Right forelimb (tissue), 1 donor: ENCODE measurements around the gene INPP5A.

Source experiments
- DNase-seq: peaks from one replicate; pipeline ENCODE4 v3.0.0-alpha.2; 2018

Gene INPP5A

DNA sequence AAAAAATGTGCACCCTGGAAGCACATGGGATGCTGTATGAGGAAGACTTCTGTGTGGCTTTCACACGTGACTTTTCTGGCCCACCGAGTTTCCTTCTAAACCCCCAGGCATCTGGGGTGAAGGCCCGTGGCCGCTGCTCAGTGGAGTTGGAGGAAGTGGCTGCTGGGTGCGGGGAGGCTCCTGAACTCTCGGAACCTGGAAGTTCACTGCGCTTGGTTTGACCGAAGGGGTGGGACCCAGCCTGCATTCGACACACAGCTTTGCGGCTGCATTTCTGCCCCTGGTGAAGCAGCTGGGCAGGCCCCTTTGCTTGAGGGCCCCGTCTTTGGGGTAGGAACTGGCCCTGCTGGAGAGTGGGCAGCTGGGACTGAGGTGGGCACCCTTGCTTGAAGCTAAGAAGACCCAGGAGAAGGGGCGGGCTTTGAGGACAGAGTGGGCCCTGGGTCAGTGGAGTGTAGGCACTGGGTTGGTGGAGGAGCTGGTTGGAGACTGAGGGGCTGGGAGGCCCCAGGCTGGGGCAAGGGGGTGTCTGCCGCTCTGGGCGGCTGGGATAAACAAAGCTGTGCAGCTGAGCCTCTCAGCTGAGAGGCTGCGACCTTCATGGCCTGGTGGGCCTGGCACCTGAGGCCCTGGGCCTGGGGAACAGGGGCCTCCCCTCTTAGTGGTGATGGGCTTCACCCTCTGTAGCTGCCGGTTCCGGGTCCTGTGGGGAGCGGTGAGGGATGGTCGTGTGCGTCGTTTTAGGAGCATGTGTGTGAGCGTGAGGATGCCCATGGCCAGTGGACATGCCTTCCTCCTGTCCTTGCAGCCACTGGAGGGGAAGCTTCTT, 78.0 kb downstream of the INPP5A start:
- peak; percentile 37 for DNase-seq

GRCh38 chr10:132616170-132616995, 78.8 kb downstream of the INPP5A start:
- peak; percentile 38 for DNase-seq

GRCh38 chr10:132616996-132617736, 79.6 kb downstream of the INPP5A start:
- peak; percentile 40 for DNase-seq

GRCh38 chr10:132617737-132618052, 80.1 kb downstream of the INPP5A start:
- peak; percentile 11 for DNase-seq

DNA sequence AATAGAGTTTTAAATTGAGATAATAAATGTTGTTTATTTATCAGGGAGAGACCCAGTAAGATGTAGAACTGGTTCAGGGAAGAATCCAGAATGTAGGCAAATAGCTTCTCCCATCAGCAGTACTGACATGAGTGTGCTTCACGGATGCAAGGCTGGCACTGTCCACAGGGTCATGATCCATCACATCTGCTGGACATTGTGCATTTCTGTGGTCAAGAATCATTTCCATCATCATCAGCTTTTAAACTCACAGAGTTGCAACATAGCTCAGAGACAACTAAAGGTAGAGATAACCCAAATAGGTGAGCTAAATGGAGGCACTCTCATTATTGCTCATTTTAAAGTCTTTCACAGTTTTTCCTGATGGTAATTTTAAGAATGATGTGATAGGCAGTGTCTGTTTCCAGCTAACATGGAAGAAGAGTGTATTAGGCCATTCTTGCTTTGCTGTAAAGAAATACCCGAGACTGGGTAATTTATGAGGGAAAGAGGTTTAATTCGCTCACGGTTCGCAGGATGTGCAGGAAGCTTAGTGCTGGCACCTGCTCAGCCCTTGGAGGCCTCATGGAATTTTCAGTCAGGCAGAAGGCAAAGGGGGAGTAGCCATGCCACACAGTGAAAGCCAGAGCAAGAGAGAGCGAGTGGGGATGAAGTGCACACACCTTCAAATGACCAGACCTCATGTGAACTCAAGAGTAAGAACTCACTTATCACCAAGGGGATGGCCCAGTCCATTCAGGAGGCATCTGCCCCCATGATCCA, 80.8 kb downstream of the INPP5A start:
- peak; percentile 10 for DNase-seq

GRCh38 chr10:132619927-132620326, 82.3 kb downstream of the INPP5A start:
- peak; percentile 5 for DNase-seq

DNA sequence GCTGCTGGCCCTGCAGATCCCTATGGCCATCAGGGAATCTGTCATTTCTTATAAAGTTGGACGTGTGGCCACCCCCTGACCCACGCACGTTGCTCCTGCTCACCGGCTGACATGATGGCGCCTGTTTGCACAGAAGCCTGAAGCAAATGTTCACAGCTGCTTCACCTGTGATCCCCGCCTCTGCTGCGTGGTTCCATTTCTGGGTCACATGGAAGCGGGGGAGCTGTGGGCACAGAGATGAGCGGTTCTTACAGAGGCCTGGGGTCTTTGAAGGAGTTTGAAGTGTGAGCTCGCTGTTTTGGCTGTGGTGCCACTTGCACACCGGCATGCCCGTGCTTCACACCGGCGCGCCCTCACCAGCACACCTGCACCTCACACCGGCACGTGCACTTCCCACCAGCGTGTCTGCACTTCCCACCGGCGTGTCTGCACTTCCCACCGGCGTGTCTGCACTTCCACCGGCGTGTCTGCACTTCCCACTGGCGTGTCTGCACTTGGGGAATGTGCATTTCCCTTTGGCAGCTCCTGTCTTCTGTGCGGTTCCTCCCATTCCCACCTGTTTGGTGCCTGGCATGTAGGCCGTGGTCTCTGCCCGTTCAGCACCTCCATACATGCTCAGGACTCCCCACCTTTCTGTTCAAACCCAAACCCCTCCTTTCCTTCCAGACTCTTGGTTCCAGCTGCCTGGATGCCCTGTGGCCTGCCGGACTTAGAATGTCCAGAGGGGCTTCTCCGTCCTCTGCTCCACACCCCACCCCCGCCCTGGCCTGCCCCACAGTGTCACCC, 86.7 kb downstream of the INPP5A start:
- DNase-seq: peak; percentile 7

- peak; percentile 41 for DNase-seq
Observed at GRCh38 chr10:132624847-132625471, 87.4 kb downstream of the INPP5A start.

GRCh38 chr10:132626019-132626760, 88.6 kb downstream of the INPP5A start:
- DNase-seq: no peak

- DNase-seq: no peak
Observed at GRCh38 chr10:132626761-132627665, 89.4 kb downstream of the INPP5A start.

DNA sequence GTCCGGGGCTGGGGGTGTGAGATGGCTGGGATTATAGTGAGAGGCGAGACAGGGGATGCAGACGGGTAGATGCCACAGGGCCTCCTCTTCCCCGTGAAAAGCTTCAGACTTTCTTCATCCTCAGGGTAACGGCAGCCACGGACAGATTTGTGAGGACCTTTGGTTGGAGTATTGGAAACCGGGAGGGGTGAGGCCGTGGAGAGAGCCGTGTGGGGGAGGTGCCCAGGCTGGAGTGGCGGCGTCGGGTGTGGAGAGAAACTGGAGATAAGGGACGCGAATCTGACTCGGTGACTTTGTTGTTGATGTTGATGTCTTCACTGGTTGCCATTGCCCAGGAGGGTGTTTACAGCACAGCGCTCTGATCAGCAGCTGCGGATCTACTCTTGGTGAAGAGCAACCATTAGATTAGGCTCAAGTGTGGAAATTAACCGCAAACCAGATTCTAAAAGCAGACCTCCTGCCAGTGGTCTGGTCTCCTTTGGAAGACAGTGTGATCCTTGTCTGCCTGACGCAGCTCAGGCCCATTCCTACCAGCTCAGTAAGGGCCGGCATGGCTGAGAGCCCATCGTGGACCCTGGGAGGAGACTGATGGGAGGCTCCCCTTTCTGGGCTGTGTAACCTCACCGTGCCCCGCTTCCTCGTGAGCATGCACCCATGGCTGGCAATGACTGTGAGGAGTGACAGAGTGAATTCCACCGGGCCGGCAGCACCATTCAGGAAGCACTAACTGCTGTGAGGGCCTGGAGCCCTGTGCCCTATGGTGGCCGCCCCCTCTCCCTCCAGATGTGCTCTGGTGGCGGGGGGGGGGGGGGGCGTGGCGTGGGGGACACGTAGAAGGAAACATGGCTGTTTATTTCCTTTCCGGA, 90.3 kb downstream of the INPP5A start:
- DNase-seq: peak; percentile 71

- no peak for DNase-seq
Observed at GRCh38 chr10:132628966-132629900, 91.6 kb downstream of the INPP5A start.

- DNase-seq: no peak
Observed at GRCh38 chr10:132630156-132630555, 92.6 kb downstream of the INPP5A start.

- DNase-seq: peak; percentile 62
Observed at GRCh38 chr10:132630666-132631337, 93.2 kb downstream of the INPP5A start.

- DNase-seq: no peak
Observed at GRCh38 chr10:132631338-132631735, 93.8 kb downstream of the INPP5A start.

DNA sequence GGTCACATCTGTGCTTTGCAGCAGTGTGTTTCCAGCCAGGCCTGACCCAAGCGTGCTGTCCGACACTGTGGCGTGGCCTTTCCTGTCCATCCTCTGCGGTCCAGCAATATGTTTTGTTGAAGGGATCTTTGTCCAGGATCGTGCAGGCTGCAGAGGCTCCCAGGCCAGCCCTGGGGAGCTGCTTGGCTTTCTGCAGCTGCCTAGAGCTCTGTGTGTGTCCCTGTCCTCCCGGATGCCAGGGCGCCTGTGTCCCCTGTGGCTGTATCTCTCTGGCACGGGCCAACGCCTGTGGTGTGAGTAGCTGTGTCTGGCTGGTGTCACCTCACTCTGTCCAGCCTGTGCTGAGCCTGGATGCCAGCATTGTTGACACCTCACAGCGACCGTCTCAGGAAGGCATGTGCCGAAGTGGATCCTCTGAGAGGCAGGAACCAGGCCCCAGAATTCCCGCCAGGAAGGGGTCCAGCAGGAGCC, 94.5 kb downstream of the INPP5A start:
- DNase-seq: no peak
